Activated naive CD4-positive, alpha-beta T cell treated with anti-CD3 and anti-CD28 coated beads, Interleukin-2, amount 50 U/mL, for 16 hours (primary cell): ENCODE measurements around the gene ZNF462.
"Not testable (repeated sequence)": the region's sequence is repeated elsewhere in the genome, so short reads cannot be mapped to it uniquely, and the experiment has no call there.

Experiments
- DNase-seq: peaks from one replicate; pipeline ENCODE4 v3.0.0-alpha.2; 2020

ZNF462 gene

GRCh38 chr9:106964822-106965525 is 102.0 kb downstream of the ZNF462 start:
- DNase-seq = no peak

DNA sequence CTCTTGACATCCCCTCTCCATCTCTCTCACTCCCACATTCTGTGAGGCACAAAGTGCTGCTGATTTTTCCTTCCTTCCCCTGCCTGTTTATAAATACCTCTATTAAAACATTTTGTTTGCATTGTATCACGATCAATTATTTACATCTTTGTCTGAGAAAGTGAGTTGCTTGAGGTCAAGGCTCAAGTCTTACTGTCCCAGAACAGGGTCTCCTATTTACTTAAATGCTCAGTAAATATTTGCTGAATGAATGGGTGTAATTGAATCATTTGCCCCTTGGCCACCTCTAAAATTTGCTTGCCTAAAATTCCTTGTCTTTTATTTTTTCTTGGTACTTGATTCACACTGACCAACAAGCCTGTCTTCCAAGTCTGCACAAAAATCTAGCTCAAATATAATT is 103.5 kb downstream of the ZNF462 start:
- no peak for DNase-seq

- no peak for DNase-seq
These were observed 106.7 kb downstream of the ZNF462 start for GRCh38 chr9:106969696-106970095.

DNA sequence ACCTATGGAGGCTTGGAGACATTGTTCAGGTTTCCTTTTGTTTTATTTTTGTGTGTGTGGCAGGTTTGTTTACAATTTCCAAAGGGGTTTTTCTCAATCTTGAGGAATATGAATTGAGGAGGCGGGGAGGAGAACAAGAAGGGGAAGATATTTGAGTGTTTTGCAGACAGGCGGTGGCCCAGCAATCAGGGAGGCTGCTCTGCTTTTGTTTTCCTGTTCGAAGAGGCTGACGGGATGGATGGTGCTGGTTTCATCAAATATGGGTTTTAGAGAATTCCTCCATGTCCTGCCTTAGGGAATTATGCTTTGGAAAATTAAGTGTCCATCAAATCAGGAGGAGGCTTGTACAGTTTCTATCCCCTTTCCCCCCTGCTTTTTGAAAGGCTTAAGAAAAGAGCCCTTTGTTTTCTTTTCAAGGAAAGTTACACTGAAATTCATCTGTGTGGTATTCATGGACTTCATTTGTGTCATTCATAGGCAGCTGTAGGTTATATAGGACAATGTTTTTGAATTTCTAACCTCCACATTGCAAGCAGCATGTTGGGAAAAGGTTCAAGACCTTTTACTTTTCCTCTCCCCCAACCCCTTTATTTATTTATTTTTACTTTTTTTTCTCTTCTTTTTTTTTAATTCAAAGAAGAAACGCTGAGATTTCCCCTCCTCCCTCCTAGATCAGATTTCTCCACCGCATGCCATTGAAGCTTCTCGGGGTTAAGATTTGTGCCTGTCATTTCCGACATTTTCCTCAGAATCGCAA is 107.4 kb downstream of the ZNF462 start:
- DNase-seq = no peak

DNA sequence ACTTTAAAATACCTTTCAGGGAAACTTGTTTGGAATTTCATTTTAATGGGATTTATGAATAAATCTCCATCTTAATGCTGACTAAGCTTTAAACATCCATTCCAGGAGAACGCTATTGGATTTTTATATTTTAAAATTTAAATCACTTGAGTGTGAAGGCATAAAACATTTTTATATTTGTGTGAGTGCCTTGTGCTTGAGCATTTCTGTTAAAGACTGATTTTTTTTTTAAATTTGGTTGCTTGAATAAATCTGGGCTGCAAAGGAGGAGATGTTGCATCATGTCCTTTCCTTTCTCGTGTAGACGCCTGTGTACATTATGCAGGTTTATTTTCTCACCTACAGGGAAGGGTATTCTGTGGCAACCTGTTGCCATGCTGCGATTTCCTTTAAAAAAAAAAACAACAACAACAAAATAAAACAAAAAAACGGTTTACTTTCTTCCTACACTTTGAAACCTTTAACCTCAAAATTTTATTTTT is 108.1 kb downstream of the ZNF462 start:
- no peak for DNase-seq

- no peak for DNase-seq
These were observed 109.1 kb downstream of the ZNF462 start for GRCh38 chr9:106972082-106972481.

GRCh38 chr9:106974341-106974740 is 111.4 kb downstream of the ZNF462 start:
- DNase-seq = no peak

- no peak for DNase-seq
These were observed 113.8 kb downstream of the ZNF462 start for GRCh38 chr9:106976772-106977171.

GRCh38 chr9:106980551-106981101 is 117.7 kb downstream of the ZNF462 start:
- DNase-seq = no peak

- DNase-seq = no peak
These were observed 118.7 kb downstream of the ZNF462 start for GRCh38 chr9:106981396-106982287.

- no peak for DNase-seq
These were observed 119.7 kb downstream of the ZNF462 start for GRCh38 chr9:106982636-106983035.

- DNase-seq = no peak
These were observed 120.4 kb downstream of the ZNF462 start for GRCh38 chr9:106983346-106983745.

DNA sequence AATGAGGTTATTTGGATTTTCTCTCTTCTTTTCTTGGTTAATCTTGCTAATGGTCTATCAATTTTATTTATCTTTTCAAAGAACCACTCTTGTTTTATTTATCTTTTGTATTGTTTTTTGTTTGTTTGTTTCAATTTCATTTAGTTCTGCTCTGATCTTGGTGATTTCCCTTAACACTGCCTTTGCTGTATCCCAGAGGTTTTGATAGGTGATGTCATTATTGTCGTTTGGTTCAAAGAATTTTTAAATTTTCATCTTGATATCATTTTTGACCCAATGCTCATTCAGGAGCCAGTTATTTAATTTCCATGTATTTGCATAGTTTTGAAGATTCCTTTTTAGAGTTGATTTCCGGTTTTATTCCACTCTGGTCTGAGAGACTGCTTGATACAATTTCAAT is 126.9 kb downstream of the ZNF462 start:
- DNase-seq = not testable (repeated sequence)

DNA sequence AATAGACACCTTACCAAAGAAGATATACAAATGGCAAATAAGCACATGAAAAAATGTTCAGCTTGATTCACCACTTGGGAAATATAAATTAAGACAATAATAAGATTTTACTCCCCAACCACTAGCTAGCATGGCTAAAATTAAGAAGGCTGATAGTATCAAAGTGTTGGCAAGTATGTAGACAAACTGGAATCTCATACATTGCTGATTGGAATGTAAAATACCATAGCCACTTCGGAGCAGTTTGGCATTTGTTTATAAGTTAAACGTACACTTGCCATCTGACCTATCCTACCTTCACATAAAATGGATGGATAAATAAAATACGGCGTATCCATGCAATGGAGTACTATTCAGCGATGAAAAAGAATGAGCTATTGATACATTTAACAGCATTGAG is 129.2 kb downstream of the ZNF462 start:
- no peak for DNase-seq

DNA sequence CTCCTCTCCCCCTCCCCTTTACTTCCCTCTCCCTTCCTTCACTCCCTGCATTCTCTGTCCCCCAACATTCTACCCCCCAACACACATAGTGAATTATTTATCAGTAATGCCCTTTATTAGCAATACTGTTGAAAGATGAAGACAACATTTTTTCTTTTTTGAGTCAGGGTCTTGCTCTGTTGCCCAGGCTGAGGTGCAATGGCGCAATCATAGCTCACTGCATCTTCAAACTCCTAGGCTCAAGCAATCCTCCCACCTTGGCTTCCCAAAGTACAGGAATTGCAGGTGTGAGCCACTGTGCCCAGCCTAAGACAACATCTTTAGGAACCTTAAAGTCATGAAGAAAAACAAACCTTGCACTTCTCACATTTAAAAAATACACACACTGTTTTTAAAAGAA is 130.6 kb downstream of the ZNF462 start:
- no peak for DNase-seq

DNA sequence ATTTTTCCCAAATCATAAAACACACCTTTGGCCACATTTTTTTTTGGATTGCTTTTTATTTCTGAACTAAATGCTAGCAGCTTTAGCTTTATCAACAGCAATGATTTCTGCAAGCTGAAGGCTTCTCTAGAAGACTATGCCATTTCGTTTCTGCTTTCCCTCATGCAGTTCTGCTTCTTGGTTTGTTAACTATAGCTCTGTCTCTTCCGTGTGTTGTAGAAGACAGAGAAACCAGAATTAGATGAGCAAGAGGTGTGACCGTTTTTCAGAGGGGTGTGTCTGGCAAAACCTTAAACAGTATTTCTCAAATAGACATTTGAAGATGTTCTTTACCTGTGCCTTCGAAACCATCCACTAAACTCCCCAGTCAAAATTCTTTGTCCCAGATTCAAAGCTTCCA is 131.5 kb downstream of the ZNF462 start:
- DNase-seq = no peak

DNA sequence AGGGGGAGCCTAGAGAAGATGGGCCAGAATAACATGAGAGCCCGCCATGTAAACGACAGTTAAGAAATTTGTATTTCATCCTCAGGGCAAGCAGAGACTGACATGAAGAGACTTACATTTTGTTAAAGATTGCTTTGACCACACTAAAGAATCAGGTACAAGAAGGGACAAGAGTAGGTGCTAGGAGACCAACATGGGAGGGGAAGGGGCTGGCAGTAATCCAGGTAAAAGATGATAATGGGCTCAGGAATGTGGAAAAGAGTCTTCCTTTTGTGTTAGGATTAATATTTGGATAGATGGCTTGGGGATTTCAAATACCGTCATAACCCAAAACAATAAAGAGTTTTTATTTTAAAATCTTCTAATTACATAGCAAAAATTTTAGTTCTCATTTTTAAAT is 137.3 kb downstream of the ZNF462 start:
- no peak for DNase-seq

DNA sequence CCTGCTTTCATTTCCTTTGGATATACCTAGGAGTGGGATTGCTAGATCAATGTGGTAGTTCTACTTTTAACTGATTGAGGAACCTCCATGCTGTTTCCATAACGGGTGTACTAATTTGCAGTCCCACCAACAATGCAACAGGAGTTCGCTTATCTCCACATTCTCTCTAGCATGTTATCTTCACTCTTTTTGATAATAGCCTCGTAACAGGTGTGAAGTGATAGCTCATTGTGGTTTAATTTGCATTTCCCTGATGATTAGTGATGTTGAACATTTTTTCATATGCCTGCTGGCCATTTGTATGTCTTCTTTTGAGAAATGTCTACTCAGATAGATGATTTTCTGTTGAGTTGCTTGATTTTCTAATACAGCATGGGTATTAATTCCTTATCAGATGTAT is 142.2 kb downstream of the ZNF462 start:
- DNase-seq = no peak

- DNase-seq = no peak
These were observed 144.4 kb downstream of the ZNF462 start for GRCh38 chr9:107007402-107007801.

GRCh38 chr9:107008011-107008410 is 145.0 kb downstream of the ZNF462 start:
- DNase-seq = no peak

- DNase-seq = no peak
These were observed 145.5 kb downstream of the ZNF462 start for GRCh38 chr9:107008447-107008846.

GRCh38 chr9:107016383-107016782 is 153.4 kb downstream of the ZNF462 start:
- DNase-seq = no peak
